Measurements from ENCODE around the gene RBL1. TPM values are rescaled to one million over a fixed set of nuclear protein-coding genes. Genes with fewer than 3 reads are reported as not detected.
A peak's percentile ranks its signal among the peaks of the same experiment; 100 is the strongest.
"Not testable (repeated sequence)": the region's sequence is repeated elsewhere in the genome, so short reads cannot be mapped to it uniquely, and the experiment has no call there.

RBL1 gene
- total and polyA plus RNA-seq, 2 donors: 4.1 to 20.8 TPM

DNA sequence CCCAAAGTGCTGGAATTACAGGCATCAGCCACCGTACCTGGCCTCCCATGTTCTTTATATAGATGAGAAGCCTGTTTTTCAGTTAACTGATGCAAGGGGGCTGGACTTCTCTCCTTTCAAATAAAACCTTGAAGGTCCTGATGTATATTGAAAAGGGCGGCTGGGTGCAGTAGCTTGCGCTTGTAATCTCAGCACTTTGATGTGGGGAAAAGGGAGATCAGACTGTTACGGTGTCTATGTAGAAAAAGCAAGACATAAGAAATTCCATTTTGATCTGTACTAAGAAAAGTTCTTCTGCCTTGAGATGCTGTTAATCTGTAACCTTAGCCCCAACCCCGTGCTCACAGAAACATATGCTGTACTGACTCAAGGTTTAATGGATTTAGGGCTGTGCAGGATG, 128.2 kb downstream of the RBL1 start:
- no peak overlapping the region for H3K4me3 ChIP-seq (ENCODE audit: low read length in 2 of 2)
- WGBS: 32% methylated on average over 5 of the region's 5 CpGs
- H3K27ac ChIP-seq (ENCODE audit: low read depth in 1 of 2, low read length in 1 of 2): no peak overlapping the region
- peaks cover 30 to 38% of the 10 kb centered on the region in 2 donors for H3K4me1 ChIP-seq (ENCODE audit: control insufficient read depth in 2 of 2, insufficient read depth in 2 of 2, low read length in 2 of 2)
- peak in 2 of 9 donors; percentile 28 to 61 for DNase-seq (ENCODE audit: low read depth in 6 of 9, low spot score in 9 of 9)
- no peaks in the 10 kb centered on the region for H3K27me3 ChIP-seq (ENCODE audit: control insufficient read depth in 2 of 2, insufficient read depth in 1 of 2, low read length in 1 of 2)
- peaks cover 0 to 3% of the 10 kb centered on the region in 2 donors for H3K36me3 ChIP-seq (ENCODE audit: control insufficient read depth in 2 of 2, insufficient read depth in 2 of 2, low read length in 1 of 2)
- peaks cover 3 to 12% of the 10 kb centered on the region in 2 donors for H3K9me3 ChIP-seq (ENCODE audit: control insufficient read depth in 2 of 2, insufficient read depth in 1 of 2, low read length in 1 of 2)

DNA sequence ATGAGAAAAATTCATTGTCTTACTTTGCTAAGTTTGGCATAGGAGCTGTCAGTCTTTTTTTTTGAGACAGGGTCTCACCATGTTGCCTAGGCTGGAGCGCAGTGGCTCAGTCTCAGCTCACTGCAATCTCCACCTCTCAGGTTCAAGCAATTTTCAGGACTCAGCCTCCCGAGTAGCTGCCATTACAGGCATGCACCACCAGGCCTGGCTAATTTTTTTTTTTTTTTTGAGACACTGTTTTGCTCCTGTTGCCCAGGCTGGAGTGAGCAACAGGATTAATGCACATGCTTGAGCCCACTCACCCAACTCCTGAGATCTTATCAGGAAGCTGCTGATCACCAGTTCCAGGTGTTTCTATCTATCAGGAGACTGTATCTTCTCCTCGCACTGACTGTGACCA, 128.8 kb downstream of the RBL1 start:
- H3K27ac ChIP-seq (ENCODE audit: low read depth in 1 of 2, low read length in 1 of 2); H3K4me3 ChIP-seq (ENCODE audit: low read length in 2 of 2); H3K27me3 ChIP-seq (ENCODE audit: control insufficient read depth in 2 of 2, insufficient read depth in 1 of 2, low read length in 1 of 2); DNase-seq (ENCODE audit: low read depth in 6 of 9, low spot score in 9 of 9); H3K36me3 ChIP-seq (ENCODE audit: control insufficient read depth in 2 of 2, insufficient read depth in 2 of 2, low read length in 1 of 2): not testable (repeated sequence)
- Histone ChIP-seq H3K9me3 (ENCODE audit: control insufficient read depth in 2 of 2, insufficient read depth in 1 of 2, low read length in 1 of 2) (peaks cover 3 to 18% of the 10 kb centered on the region in 2 donors), H3K4me1 (ENCODE audit: control insufficient read depth in 2 of 2, insufficient read depth in 2 of 2, low read length in 2 of 2) (peaks cover 30 to 38% of the 10 kb centered on the region in 2 donors)
- WGBS: 90% methylated on average over 3 of the region's 3 CpGs

DNA sequence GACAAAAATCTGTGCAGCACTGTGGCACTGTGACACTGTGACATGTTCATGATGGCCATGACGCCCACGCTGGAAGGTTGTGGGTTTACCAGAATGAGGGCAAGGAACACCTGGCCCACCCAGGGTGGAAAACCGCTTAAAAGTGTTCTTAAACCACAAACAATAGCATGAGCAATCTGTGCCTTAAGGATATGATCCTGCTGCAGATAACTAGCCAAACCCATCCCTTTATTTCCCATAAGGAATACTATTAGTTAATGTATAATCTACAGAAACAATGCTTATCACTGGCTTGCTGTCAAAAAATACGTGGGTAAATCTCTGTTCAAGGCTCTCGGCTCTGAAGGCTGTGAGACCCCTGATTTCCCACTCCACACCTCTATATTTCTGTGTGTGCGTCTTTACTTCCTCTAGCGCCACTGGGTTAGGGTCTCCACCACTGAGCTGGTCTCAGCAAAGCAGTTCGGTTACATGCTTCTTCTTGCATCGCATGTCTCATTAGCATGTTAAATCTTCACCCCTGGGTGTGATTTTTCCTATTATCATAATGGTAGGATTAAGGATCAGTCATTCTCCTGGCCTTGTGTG, 133.3 kb downstream of the RBL1 start:
- H3K27ac ChIP-seq (ENCODE audit: low read depth in 1 of 2, low read length in 1 of 2); H3K4me3 ChIP-seq (ENCODE audit: low read length in 2 of 2); H3K4me1 ChIP-seq (ENCODE audit: control insufficient read depth in 2 of 2, insufficient read depth in 2 of 2, low read length in 2 of 2); H3K27me3 ChIP-seq (ENCODE audit: control insufficient read depth in 2 of 2, insufficient read depth in 1 of 2, low read length in 1 of 2); H3K36me3 ChIP-seq (ENCODE audit: control insufficient read depth in 2 of 2, insufficient read depth in 2 of 2, low read length in 1 of 2); DNase-seq (ENCODE audit: low read depth in 6 of 9, low spot score in 9 of 9): not testable (repeated sequence)
- 71% methylated on average over 9 of the region's 9 CpGs for WGBS
- H3K9me3 ChIP-seq (ENCODE audit: control insufficient read depth in 2 of 2, insufficient read depth in 1 of 2, low read length in 1 of 2): peaks cover 3 to 17% of the 10 kb centered on the region in 2 donors

DNA sequence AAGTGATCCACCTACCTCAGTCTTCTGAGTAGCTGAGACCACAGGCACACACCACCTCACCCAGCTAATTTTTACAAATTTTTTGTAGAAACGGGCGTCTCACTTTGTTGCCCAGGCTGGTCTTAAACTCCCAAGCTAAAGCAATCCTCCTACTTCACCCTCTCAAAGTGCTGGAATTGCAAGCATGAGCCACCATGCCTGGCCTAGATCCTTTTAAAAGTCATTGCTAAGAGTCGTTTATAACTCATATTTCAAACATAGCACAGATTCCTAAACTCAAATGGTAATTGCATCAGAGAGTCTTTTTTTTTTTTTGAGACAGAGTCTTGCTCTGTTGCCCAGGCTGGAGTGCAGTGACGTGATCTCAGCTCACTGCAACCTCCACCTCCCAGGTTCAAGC, 136.6 kb downstream of the RBL1 start:
- no peak overlapping the region for H3K4me3 ChIP-seq (ENCODE audit: low read length in 2 of 2)
- 93% methylated on average over 4 of the region's 4 CpGs for WGBS
- no peak overlapping the region for H3K27ac ChIP-seq (ENCODE audit: low read depth in 1 of 2, low read length in 1 of 2)

DNA sequence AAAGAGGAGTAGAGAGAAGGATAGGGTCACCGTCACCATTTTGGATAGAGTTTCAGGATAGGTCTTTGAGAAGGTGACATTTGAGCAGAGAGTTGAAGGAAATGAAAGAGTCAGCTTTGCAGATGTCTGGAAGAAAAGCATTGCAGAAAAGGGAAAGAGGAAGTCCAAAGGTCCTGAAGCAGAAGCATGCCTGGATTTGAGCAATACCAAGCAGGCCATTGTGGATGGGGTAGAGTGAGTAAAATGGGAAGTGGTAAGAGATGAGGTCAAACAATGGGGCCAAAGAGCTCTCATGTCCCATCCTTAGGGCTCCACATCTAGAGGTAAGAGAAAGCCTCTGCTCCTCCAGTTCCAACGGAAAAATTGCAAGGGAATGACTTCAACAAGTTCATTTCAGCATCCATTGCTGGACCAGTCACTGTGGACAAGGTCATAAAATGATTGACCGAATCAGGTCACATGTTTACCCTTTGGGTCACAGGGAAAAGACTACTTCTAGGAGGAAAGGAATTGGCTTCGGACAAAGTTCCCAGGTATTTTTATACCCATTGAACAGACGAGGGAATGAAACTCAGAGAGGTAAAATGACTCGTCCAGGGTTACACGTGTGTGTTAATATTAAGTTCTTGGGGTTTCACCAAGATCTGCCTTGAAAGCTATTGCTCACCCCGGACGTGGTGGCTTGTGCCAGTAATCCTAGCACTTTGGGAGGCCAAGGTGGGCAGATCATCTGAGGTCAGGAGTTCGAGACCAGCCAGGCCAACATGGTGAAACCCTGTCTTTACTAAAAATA, 137.7 kb downstream of the RBL1 start:
- DNase-seq (ENCODE audit: low read depth in 6 of 9, low spot score in 9 of 9): no peak
- 95% methylated on average over 10 of the region's 10 CpGs for WGBS
- Histone ChIP-seq H3K27ac (ENCODE audit: low read depth in 1 of 2, low read length in 1 of 2) (no peak overlapping the region), H3K4me3 (ENCODE audit: low read length in 2 of 2) (no peak overlapping the region), H3K4me1 (ENCODE audit: control insufficient read depth in 2 of 2, insufficient read depth in 2 of 2, low read length in 2 of 2) (peaks cover 3 to 16% of the 10 kb centered on the region in 2 donors), H3K27me3 (ENCODE audit: control insufficient read depth in 2 of 2, insufficient read depth in 1 of 2, low read length in 1 of 2) (peaks cover 0 to 1% of the 10 kb centered on the region in 2 donors), H3K36me3 (ENCODE audit: control insufficient read depth in 2 of 2, insufficient read depth in 2 of 2, low read length in 1 of 2) (no peaks in the 10 kb centered on the region), H3K9me3 (ENCODE audit: control insufficient read depth in 2 of 2, insufficient read depth in 1 of 2, low read length in 1 of 2) (peaks cover 2 to 13% of the 10 kb centered on the region in 2 donors)

More for the DNA sequence above, 136.6 kb downstream of the RBL1 start:
- H3K4me1 ChIP-seq (ENCODE audit: control insufficient read depth in 2 of 2, insufficient read depth in 2 of 2, low read length in 2 of 2): peaks cover 3 to 16% of the 10 kb centered on the region in 2 donors
- H3K36me3 ChIP-seq (ENCODE audit: control insufficient read depth in 2 of 2, insufficient read depth in 2 of 2, low read length in 1 of 2): no peaks in the 10 kb centered on the region
- H3K9me3 ChIP-seq (ENCODE audit: control insufficient read depth in 2 of 2, insufficient read depth in 1 of 2, low read length in 1 of 2): peaks cover 3 to 17% of the 10 kb centered on the region in 2 donors
- H3K27me3 ChIP-seq (ENCODE audit: control insufficient read depth in 2 of 2, insufficient read depth in 1 of 2, low read length in 1 of 2): no peaks in the 10 kb centered on the region
- no peak for DNase-seq (ENCODE audit: low read depth in 6 of 9, low spot score in 9 of 9)

DNA sequence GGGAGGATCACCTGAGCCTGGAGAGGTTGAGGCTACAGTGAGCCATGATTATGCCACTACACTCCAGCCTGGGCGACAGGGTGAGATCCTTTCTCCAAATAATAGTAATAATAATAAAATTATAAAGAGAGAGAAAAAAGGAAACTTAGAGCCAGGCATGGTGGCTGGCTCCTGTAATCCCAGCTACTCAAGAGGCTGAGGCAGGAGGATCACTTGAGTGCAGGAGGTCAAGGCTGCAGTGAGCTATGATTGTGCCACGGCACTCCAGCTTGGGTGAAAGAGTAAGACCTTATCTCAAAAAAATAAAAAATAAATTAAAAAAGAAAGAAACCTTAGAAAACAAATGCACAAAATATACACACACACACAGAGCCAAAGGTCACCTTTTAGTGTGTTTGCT, 139.1 kb downstream of the RBL1 start:
- peaks cover 3 to 18% of the 10 kb centered on the region in 2 donors for H3K4me1 ChIP-seq (ENCODE audit: control insufficient read depth in 2 of 2, insufficient read depth in 2 of 2, low read length in 2 of 2)
- no peak overlapping the region for H3K4me3 ChIP-seq (ENCODE audit: low read length in 2 of 2)
- no peaks in the 10 kb centered on the region for H3K9me3 ChIP-seq (ENCODE audit: control insufficient read depth in 2 of 2, insufficient read depth in 1 of 2, low read length in 1 of 2)
- H3K36me3 ChIP-seq (ENCODE audit: control insufficient read depth in 2 of 2, insufficient read depth in 2 of 2, low read length in 1 of 2): no peaks in the 10 kb centered on the region
- 94% methylated on average over 2 of the region's 2 CpGs for WGBS
- peaks cover 4 to 11% of the 10 kb centered on the region in 2 donors for H3K27me3 ChIP-seq (ENCODE audit: control insufficient read depth in 2 of 2, insufficient read depth in 1 of 2, low read length in 1 of 2)
- no peak overlapping the region for H3K27ac ChIP-seq (ENCODE audit: low read depth in 1 of 2, low read length in 1 of 2)
- no peak for DNase-seq (ENCODE audit: low read depth in 6 of 9, low spot score in 9 of 9)

DNA sequence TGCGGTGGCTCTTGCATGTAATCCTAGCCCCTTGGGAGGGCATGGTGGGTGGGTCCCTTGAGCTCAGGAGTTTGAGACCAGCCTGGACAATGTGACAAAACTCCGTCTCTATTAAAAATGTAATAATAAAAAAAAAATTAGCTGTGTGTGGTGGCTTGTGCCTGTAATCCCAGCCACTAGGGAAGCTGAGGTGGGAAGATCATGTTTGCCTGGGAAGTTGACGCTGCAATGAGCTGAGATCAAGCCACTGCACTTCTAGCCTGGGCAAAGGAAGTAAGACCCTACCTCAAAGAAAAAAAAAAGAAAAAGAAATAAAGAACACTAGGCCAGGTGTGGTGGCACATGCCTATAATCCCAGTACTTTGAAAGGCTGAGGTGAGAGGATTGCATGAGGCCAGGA, 139.8 kb downstream of the RBL1 start:
- H3K36me3 ChIP-seq (ENCODE audit: control insufficient read depth in 2 of 2, insufficient read depth in 2 of 2, low read length in 1 of 2): no peaks in the 10 kb centered on the region
- H3K27me3 ChIP-seq (ENCODE audit: control insufficient read depth in 2 of 2, insufficient read depth in 1 of 2, low read length in 1 of 2): peaks cover 9 to 18% of the 10 kb centered on the region in 2 donors
- no peak overlapping the region for H3K4me3 ChIP-seq (ENCODE audit: low read length in 2 of 2)
- H3K27ac ChIP-seq (ENCODE audit: low read depth in 1 of 2, low read length in 1 of 2): no peak overlapping the region
- H3K4me1 ChIP-seq (ENCODE audit: control insufficient read depth in 2 of 2, insufficient read depth in 2 of 2, low read length in 2 of 2): peaks cover 6 to 25% of the 10 kb centered on the region in 2 donors
- WGBS: 83% methylated on average over 3 of the region's 3 CpGs
- DNase-seq (ENCODE audit: low read depth in 6 of 9, low spot score in 9 of 9): no peak
- no peaks in the 10 kb centered on the region for H3K9me3 ChIP-seq (ENCODE audit: control insufficient read depth in 2 of 2, insufficient read depth in 1 of 2, low read length in 1 of 2)

DNA sequence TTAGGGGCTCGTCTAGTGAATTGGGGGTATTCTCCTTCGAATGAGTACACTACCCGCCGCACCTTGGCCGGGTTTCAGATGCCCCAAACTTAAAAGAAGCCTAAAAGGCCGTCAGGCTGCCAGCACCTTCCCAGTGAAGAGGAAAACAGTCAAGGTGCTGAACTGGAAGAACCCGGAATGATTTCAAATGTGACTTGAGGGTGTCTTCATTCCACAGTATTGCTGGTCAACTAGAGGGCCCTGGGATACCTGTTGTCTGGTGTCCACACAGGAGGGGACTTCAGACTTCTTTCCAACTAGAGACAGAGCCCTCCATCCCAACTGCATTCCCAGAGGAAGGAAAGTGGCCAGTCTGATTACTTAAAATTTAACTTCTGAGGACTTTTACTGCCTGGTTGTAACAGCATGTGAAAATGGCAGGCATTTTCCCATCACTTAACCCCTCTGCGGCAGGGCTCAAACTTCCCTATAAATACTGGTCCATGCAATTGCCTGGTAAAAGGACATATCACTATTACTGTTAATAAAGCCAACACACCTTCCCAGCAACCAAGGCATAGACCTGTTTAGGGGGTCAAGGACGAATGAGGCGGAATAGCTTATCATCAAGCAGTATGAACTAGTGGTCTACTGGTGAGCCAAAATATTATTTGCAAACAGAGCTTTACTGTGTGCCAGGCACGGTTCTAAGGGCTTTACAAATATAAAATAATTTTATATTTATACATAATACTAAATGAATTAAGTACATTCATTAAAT, 143.6 kb downstream of the RBL1 start:
- no peaks in the 10 kb centered on the region for H3K36me3 ChIP-seq (ENCODE audit: control insufficient read depth in 2 of 2, insufficient read depth in 2 of 2, low read length in 1 of 2)
- H3K9me3 ChIP-seq (ENCODE audit: control insufficient read depth in 2 of 2, insufficient read depth in 1 of 2, low read length in 1 of 2): peaks cover 0 to 3% of the 10 kb centered on the region in 2 donors
- no peak for DNase-seq (ENCODE audit: low read depth in 6 of 9, low spot score in 9 of 9)
- peak overlapping the region; percentile 56 to 57 for H3K4me3 ChIP-seq (ENCODE audit: low read length in 2 of 2)
- WGBS: 47% methylated on average over 11 of the region's 11 CpGs
- H3K27me3 ChIP-seq (ENCODE audit: control insufficient read depth in 2 of 2, insufficient read depth in 1 of 2, low read length in 1 of 2): peaks cover 23 to 39% of the 10 kb centered on the region in 2 donors
- H3K4me1 ChIP-seq (ENCODE audit: control insufficient read depth in 2 of 2, insufficient read depth in 2 of 2, low read length in 2 of 2): peaks cover 19 to 41% of the 10 kb centered on the region in 2 donors
- H3K27ac ChIP-seq (ENCODE audit: low read depth in 1 of 2, low read length in 1 of 2): peak overlapping the region in 1 of 2 donors; percentile 62

Measured in thymus (tissue), 11 donors.